GM23248 (cell line): ENCODE measurements around the gene LYVE1.

Experiments
- EZH2 ChIP-seq: fragments of 200-600 bp; sonication (generic); IDR thresholded peaks from 2 replicates; pipeline ENCODE4 v1.6.1; 2018; ENCODE audit warnings: antibody characterized with exemption, mild to moderate bottlenecking; ENCODE audit not compliant: insufficient read depth, poor library complexity, severe bottlenecking
- EZH2phosphoT487 ChIP-seq: fragments of 200-600 bp; sonication (generic); IDR thresholded peaks from 2 replicates; pipeline ENCODE4 v1.6.1; 2018; ENCODE audit warnings: antibody characterized with exemption, moderate library complexity, mild to moderate bottlenecking, low read depth; ENCODE audit not compliant: insufficient read depth

- TF ChIP-seq EZH2phosphoT487 (no peak), EZH2 (no peak)
These were observed 34.1 kb downstream of the LYVE1 start for GRCh38 chr11:10534316-10534715.
